Left lung (tissue), 10 donors: Measurements from ENCODE around the gene LNX2. TPM values are rescaled to one million over a fixed set of nuclear protein-coding genes. Genes with fewer than 3 reads are reported as not detected.

Experiments
- ATAC-seq: fragments of 200-7000 bp; cut with Tn5 transposase; one replicate; pipeline ENCODE4 v1.9.1; 2020; ENCODE audit warnings: moderate library complexity
- DNase-seq, 4 donors: peaks; one replicate each; pipeline ENCODE4 v3.0.0-alpha.2; 2013 to 2020
- H3K27ac ChIP-seq, 2 donors: fragments of 200-600 bp; sonication (generic) in 1 of 2; one replicate each; pipeline versions ENCODE4 v1.5.0 to v1.8.0; 2020 to 2021
- H3K27me3 ChIP-seq, 2 donors: fragments of 200-600 bp; sonication (generic) in 1 of 2; one replicate each; pipeline versions ENCODE4 v1.5.0 to v1.8.0; 2020 to 2021
- H3K36me3 ChIP-seq, 2 donors: fragments of 200-600 bp; sonication (generic) in 1 of 2; one replicate each; pipeline versions ENCODE4 v1.5.0 to v1.8.0; 2020 to 2021
- H3K4me1 ChIP-seq, 2 donors: fragments of 200-600 bp; one replicate each; pipeline ENCODE4 v1.8.0; 2021
- H3K4me3 ChIP-seq, 2 donors: fragments of 200-600 bp; sonication (generic) in 1 of 2; one replicate each; pipeline versions ENCODE4 v1.5.0 to v1.8.0; 2020 to 2021; ENCODE audit warnings: mild to moderate bottlenecking in 1 of 2
- H3K9me3 ChIP-seq, 2 donors: fragments of 200-600 bp; sonication (generic) in 1 of 2; one replicate each; pipeline versions ENCODE4 v1.5.0 to v1.8.0; 2020 to 2021
- CTCF ChIP-seq, 2 donors: fragments of 200-600 bp; sonication (generic) in 1 of 2; IDR thresholded peaks; one replicate each; pipeline versions ENCODE4 v1.5.0 to v1.8.0; 2021; ENCODE audit warnings: antibody characterized with exemption in 2 of 2
- intact Hi-C, 2 donors: fragments of 100-400 bp; cut with DNase I; formaldehyde crosslinking; loops; one replicate each; pipeline versions ENCODE4 v1.11.2 to v1.14.2; 2022
- polyA plus RNA-seq, 6 donors: library from polyadenylated mRNA; unstranded; fragments of 120-200 nt; gene quantifications; one replicate each; pipeline ENCODE4 v1.2.1, GENCODE V29; 2013; ENCODE audit not compliant: insufficient read length in 6 of 6
- total RNA-seq, 2 donors: library from RNA; stranded (reverse); fragmentation: NEBNext Ultra II Directional; extraction: Animal tissue kit (Norgen Biotek cat#: 25700); gene quantifications; one replicate each; pipeline ENCODE4 v1.2.1, GENCODE V29; 2021
- donor health status: DM: no; HTN: yes; CAD: no.
- donor health status: DM: no; HTN: no; CAD: no.

LNX2 gene
- total and polyA plus RNA-seq, 8 donors = 16.0 to 25.9 (median 17.8) TPM

GRCh38 chr13:27634791-27635190 lies 14.5 kb upstream of the LNX2 start:
- no peak overlapping the region for H3K27ac ChIP-seq
- ATAC-seq (no peak), DNase-seq (no peak)
- no peaks in the 10 kb centered on the region for H3K27me3 ChIP-seq
- no peaks in the 10 kb centered on the region for H3K9me3 ChIP-seq
- H3K4me3 ChIP-seq = no peak overlapping the region
- peaks cover 12 to 28% of the 10 kb centered on the region in 2 donors for H3K4me1 ChIP-seq
- H3K36me3 ChIP-seq = peaks cover 0 to 11% of the 10 kb centered on the region in 2 donors
- intact Hi-C loops = no loop called here
- no peak for TF ChIP-seq CTCF (IDR thresholded peaks at IDR 0.05)

- TF ChIP-seq CTCF (IDR thresholded peaks at IDR 0.05) = no peak
- H3K27ac ChIP-seq = no peak overlapping the region
- no peaks in the 10 kb centered on the region for H3K9me3 ChIP-seq
- no peaks in the 10 kb centered on the region for H3K27me3 ChIP-seq
- intact Hi-C loops = no loop called here
- H3K4me3 ChIP-seq = no peak overlapping the region
- H3K36me3 ChIP-seq = peaks cover 0 to 11% of the 10 kb centered on the region in 2 donors
- peaks cover 9 to 25% of the 10 kb centered on the region in 2 donors for H3K4me1 ChIP-seq
- ATAC-seq (no peak), DNase-seq (no peak)
Measured at GRCh38 chr13:27634231-27634630, 13.9 kb upstream of the LNX2 start.

- intact Hi-C loops = no loop called here
- Histone ChIP-seq H3K27me3 (no peaks in the 10 kb centered on the region), H3K36me3 (peaks cover 0 to 11% of the 10 kb centered on the region in 2 donors), H3K27ac (no peak overlapping the region), H3K9me3 (no peaks in the 10 kb centered on the region), H3K4me3 (no peak overlapping the region), H3K4me1 (peaks cover 0 to 10% of the 10 kb centered on the region in 2 donors)
- ATAC-seq (no peak), DNase-seq (no peak)
- no peak for TF ChIP-seq CTCF (IDR thresholded peaks at IDR 0.05)
Measured at GRCh38 chr13:27632648-27633047, 12.3 kb upstream of the LNX2 start.

- peaks cover 0 to 9% of the 10 kb centered on the region in 2 donors for H3K4me1 ChIP-seq
- intact Hi-C loops = no loop called here
- H3K27ac ChIP-seq = no peak overlapping the region
- H3K4me3 ChIP-seq = no peak overlapping the region
- DNase-seq = no peak
- no peaks in the 10 kb centered on the region for H3K9me3 ChIP-seq
- peaks cover 0 to 11% of the 10 kb centered on the region in 2 donors for H3K36me3 ChIP-seq
- no peak for ATAC-seq
- no peak for TF ChIP-seq CTCF (IDR thresholded peaks at IDR 0.05)
- no peaks in the 10 kb centered on the region for H3K27me3 ChIP-seq
Measured at GRCh38 chr13:27632214-27632613, 11.9 kb upstream of the LNX2 start.

GRCh38 chr13:27631665-27632064 lies 11.3 kb upstream of the LNX2 start:
- intact Hi-C loops = no loop called here
- Histone ChIP-seq H3K27ac (no peak overlapping the region), H3K27me3 (no peaks in the 10 kb centered on the region), H3K9me3 (no peaks in the 10 kb centered on the region), H3K4me1 (peaks cover 0 to 4% of the 10 kb centered on the region in 2 donors), H3K4me3 (no peak overlapping the region), H3K36me3 (peaks cover 0 to 11% of the 10 kb centered on the region in 2 donors)
- DNase-seq (no peak), ATAC-seq (no peak)
- no peak for TF ChIP-seq CTCF (IDR thresholded peaks at IDR 0.05)
